Measurements from ENCODE around the gene DARS1. TPM values are rescaled to one million over a fixed set of nuclear protein-coding genes. Genes with fewer than 3 reads are reported as not detected.

Gene DARS1
- total and polyA plus RNA-seq, 9 donors: 55.2 to 79.5 (median 69.7) TPM

DNA sequence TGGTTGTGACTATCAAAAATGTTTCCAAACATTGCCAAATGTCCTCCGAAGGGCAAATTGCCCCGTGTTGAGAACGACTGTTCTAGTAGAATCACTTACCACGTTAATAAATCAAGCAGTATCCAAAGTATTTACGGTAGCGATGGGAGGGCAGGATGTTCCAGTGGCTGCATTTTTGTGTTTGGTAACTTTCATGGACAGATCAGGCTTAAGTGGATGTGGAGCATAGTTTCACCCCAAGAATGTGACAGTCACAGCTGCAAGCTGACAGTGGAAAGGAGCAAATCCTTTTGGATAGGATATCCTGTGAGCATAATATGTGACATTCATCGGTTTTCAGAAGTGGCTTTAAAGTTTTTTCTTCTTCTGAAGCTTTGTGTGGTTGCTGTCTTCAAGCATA lies 46.3 kb upstream of the DARS1 start:
- WGBS, 3 donors: 17 to 47% (median 22%) methylated on average over 7 of the region's 7 CpGs
- TF ChIP-seq, protein P1, sequence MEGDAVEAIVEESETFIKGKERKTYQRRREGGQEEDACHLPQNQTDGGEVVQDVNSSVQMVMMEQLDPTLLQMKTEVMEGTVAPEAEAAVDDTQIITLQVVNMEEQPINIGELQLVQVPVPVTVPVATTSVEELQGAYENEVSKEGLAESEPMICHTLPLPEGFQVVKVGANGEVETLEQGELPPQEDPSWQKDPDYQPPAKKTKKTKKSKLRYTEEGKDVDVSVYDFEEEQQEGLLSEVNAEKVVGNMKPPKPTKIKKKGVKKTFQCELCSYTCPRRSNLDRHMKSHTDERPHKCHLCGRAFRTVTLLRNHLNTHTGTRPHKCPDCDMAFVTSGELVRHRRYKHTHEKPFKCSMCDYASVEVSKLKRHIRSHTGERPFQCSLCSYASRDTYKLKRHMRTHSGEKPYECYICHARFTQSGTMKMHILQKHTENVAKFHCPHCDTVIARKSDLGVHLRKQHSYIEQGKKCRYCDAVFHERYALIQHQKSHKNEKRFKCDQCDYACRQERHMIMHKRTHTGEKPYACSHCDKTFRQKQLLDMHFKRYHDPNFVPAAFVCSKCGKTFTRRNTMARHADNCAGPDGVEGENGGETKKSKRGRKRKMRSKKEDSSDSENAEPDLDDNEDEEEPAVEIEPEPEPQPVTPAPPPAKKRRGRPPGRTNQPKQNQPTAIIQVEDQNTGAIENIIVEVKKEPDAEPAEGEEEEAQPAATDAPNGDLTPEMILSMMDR (IDR thresholded peaks at IDR 0.05): no peak
- TF ChIP-seq EP300 (IDR thresholded peaks at IDR 0.05) (no peak), POLR2A (IDR thresholded peaks at IDR 0.05) (no peak)
- no peak for DNase-seq
- no peak overlapping the region for H3K4me3 ChIP-seq
- H3K27ac ChIP-seq: no peak overlapping the region
- intact Hi-C loops (cut with DNase I): no loop called here
- H3K4me1 ChIP-seq (ENCODE audit: insufficient read depth): peaks cover 2% of the 10 kb centered on the region
- no peaks in the 10 kb centered on the region for H3K27me3 ChIP-seq
- no peaks in the 10 kb centered on the region for H3K36me3 ChIP-seq
- H3K9me3 ChIP-seq: no peaks in the 10 kb centered on the region

DNA sequence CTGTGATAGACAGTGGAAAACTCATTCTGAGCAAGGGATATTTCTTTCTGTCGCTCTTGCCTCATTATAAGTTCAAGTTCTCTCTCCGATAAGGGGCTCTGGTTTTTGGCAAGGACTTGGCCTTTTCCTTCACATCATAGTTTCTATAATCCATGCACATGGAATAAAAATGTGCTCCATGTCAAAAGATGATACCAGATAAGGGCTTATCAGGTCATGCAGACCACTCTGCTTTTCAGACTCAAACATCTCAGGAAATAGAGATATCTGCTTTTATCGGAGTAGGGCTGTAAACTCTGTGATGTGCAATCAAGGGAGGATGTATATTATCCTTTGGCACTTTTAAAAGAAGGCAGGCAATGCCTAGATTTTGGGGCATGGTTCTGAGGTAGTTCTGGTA lies 45.0 kb upstream of the DARS1 start:
- Histone ChIP-seq H3K9me3 (no peaks in the 10 kb centered on the region), H3K4me3 (no peak overlapping the region), H3K27me3 (no peaks in the 10 kb centered on the region), H3K4me1 (ENCODE audit: insufficient read depth) (peaks cover 2% of the 10 kb centered on the region), H3K27ac (no peak overlapping the region), H3K36me3 (no peaks in the 10 kb centered on the region)
- intact Hi-C loops (cut with DNase I): no loop called here
- TF ChIP-seq EP300 (IDR thresholded peaks at IDR 0.05) (no peak), POLR2A (IDR thresholded peaks at IDR 0.05) (no peak)
- TF ChIP-seq, protein P1 (IDR thresholded peaks at IDR 0.05): no peak
- 64 to 70% (median 67%) methylated on average over 3 of the region's 3 CpGs for WGBS, 3 donors
- DNase-seq: no peak

DNA sequence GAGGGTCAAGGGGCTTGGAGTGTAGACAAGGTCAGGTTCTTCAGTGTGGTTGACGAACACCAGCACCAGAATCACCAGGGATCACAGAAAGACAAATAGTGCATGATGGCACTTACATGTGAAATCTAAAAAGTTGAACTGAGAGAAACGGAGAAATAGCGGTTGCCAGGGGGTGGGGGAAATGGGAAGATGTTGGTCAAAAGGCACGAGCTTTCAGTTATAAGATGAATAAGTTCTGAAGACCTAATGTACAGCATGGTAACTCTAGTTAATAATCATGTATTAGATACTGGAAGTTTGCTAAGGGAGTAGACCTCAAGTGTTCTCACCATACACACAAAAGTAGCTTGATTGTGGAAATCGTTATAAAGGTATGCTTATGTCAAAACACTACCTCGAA lies 43.7 kb upstream of the DARS1 start:
- no peak for DNase-seq
- no peak overlapping the region for H3K27ac ChIP-seq
- H3K27me3 ChIP-seq: no peaks in the 10 kb centered on the region
- no peaks in the 10 kb centered on the region for H3K36me3 ChIP-seq
- intact Hi-C loops (cut with DNase I): no loop called here
- TF ChIP-seq, protein P1 (IDR thresholded peaks at IDR 0.05): no peak
- TF ChIP-seq POLR2A (IDR thresholded peaks at IDR 0.05): no peak
- TF ChIP-seq EP300 (IDR thresholded peaks at IDR 0.05): no peak
- 88 to 94% (median 90%) methylated on average over 6 of the region's 6 CpGs for WGBS, 3 donors
- peaks cover 2% of the 10 kb centered on the region for H3K4me1 ChIP-seq (ENCODE audit: insufficient read depth)
- no peak overlapping the region for H3K4me3 ChIP-seq
- no peaks in the 10 kb centered on the region for H3K9me3 ChIP-seq

DNA sequence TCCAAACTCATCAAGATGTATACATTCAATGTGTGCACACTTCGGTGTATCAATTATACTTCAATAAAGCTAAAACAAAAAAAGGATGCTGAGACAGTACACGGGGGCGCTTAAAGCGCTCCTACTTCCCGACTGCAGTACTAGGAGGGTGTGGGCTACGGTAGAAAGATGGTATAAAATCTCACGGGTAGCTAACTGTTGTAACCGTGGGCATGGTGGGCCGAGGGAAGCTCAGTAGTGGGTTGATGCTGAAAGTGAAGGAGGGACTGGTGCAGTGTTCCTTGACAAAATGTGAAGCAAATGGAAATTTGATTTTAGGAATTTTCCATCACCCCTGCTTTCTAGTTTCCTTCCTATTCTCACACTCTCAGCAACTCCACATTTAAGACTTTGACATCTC lies 42.6 kb upstream of the DARS1 start:
- Histone ChIP-seq H3K27me3 (no peaks in the 10 kb centered on the region), H3K9me3 (no peaks in the 10 kb centered on the region), H3K4me1 (ENCODE audit: insufficient read depth) (peaks cover 2% of the 10 kb centered on the region), H3K27ac (no peak overlapping the region), H3K36me3 (no peaks in the 10 kb centered on the region), H3K4me3 (no peak overlapping the region)
- 87 to 91% (median 91%) methylated on average over 9 of the region's 9 CpGs for WGBS, 3 donors
- intact Hi-C loops (cut with DNase I): no loop called here
- DNase-seq: no peak
- TF ChIP-seq POLR2A (IDR thresholded peaks at IDR 0.05): no peak
- no peak for TF ChIP-seq EP300 (IDR thresholded peaks at IDR 0.05)
- TF ChIP-seq, protein P1 (IDR thresholded peaks at IDR 0.05): no peak

DNA sequence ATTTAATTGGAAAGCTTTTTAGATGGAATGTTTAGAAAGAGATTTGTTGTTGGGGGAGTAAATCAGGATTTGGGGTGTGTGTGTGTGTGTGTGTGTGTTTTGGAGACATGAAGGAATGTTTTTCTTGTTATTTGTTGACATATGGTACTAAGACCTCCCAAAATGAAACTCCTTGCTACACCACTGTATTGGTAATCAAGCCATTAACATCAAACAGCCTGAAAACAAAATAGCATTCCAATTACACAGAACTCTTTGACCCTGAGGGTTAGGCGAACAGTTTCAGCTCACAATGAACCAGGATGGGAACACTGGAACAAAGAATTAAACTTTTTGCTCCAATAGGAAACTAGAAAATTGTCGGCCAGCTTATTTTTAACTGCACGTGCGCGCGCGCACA lies 41.7 kb upstream of the DARS1 start:
- Histone ChIP-seq H3K4me1 (ENCODE audit: insufficient read depth) (peaks cover 2% of the 10 kb centered on the region), H3K27ac (no peak overlapping the region), H3K9me3 (no peaks in the 10 kb centered on the region), H3K27me3 (no peaks in the 10 kb centered on the region), H3K36me3 (no peaks in the 10 kb centered on the region), H3K4me3 (no peak overlapping the region)
- intact Hi-C loops (cut with DNase I): no loop called here
- TF ChIP-seq, protein P1 (IDR thresholded peaks at IDR 0.05): no peak
- TF ChIP-seq EP300 (IDR thresholded peaks at IDR 0.05) (no peak), POLR2A (IDR thresholded peaks at IDR 0.05) (no peak)
- 10 to 24% (median 12%) methylated on average over 7 of the region's 7 CpGs for WGBS, 3 donors
- DNase-seq: no peak
